Kidney (tissue), 14 donors: Measurements from ENCODE around the gene TBC1D1. TPM values are rescaled to one million over a fixed set of nuclear protein-coding genes. Genes with fewer than 3 reads are reported as not detected.

Experiments
- DNase-seq, 5 donors: peaks; one replicate each; pipeline ENCODE4 v3.0.0-alpha.2; 2013 to 2020
- FAIRE-seq: peaks from 2 replicates; lab custom pipeline; 2012; peaks lifted over from hg19 to GRCh38; lab: Jason Lieb, UNC
- H3K27ac ChIP-seq, 2 donors: one replicate each; pipeline ENCODE4 v1.7.0; 2013; ENCODE audit warnings: low read depth in 2 of 2, low read length in 2 of 2, inconsistent platforms in 1 of 2
- H3K27me3 ChIP-seq: one replicate; pipeline ENCODE4 v1.7.1; 2013; ENCODE audit warnings: low read length, inconsistent platforms; ENCODE audit not compliant: control insufficient read depth, insufficient read depth
- H3K36me3 ChIP-seq, 3 donors: one replicate each; pipeline versions ENCODE4 v1.7.0 to v1.7.1; 2013; ENCODE audit warnings: low read length in 3 of 3, control low read depth in 1 of 3, inconsistent platforms in 1 of 3; ENCODE audit not compliant: insufficient read depth in 3 of 3, control insufficient read depth in 2 of 3
- H3K4me1 ChIP-seq, 3 donors: one replicate each; pipeline versions ENCODE4 v1.7.0 to v1.7.1; 2013; ENCODE audit warnings: low read length in 3 of 3, inconsistent platforms in 1 of 3, low read depth in 1 of 3; ENCODE audit not compliant: control insufficient read depth in 2 of 3, insufficient read depth in 2 of 3
- H3K4me3 ChIP-seq, 3 donors: one replicate each; pipeline versions ENCODE4 v1.7.0 to v1.8.1; 2013; ENCODE audit warnings: low read length in 3 of 3, control low read depth in 1 of 3, inconsistent platforms in 1 of 3
- H3K9ac ChIP-seq, 3 donors: one replicate each; pipeline versions ENCODE4 v1.7.0 to v1.7.1; 2013; ENCODE audit warnings: low read length in 3 of 3, control low read depth in 1 of 3, inconsistent platforms in 1 of 3
- H3K9me3 ChIP-seq, 3 donors: one replicate each; pipeline versions ENCODE4 v1.7.0 to v1.7.1; 2013; ENCODE audit warnings: low read length in 3 of 3, control low read depth in 1 of 3, inconsistent platforms in 1 of 3; ENCODE audit not compliant: control insufficient read depth in 2 of 3, insufficient read depth in 1 of 3
- CTCF ChIP-seq: IDR thresholded peaks from 3 replicates; pipeline ENCODE4 v1.5.1; 2012; ENCODE audit warnings: mild to moderate bottlenecking, moderate library complexity, borderline replicate concordance; ENCODE audit not compliant: insufficient read depth; ENCODE audit errors: extremely low read depth
- intact Hi-C: fragments of 100-400 bp; cut with DNase I; formaldehyde crosslinking; loops from one replicate; pipeline ENCODE4 v1.11.1; 2022
- polyA plus RNA-seq: library from polyadenylated mRNA; stranded (reverse); fragments of 350-450 nt; fragmentation: Illumina TruSeq; extraction: RNeasy Lipid Tissue Mini Kit (QIAGEN cat#74804); gene quantifications from one replicate; pipeline ENCODE4 v1.2.3, GENCODE V29; 2014; ENCODE audit warnings: low read depth, low replicate concordance; ENCODE audit not compliant: insufficient read depth
- total RNA-seq: library from RNA; stranded (reverse); fragmentation: NEBNext Ultra II Directional; extraction: Animal tissue kit (Norgen Biotek cat#: 25700); gene quantifications from one replicate; pipeline ENCODE4 v1.2.1, GENCODE V29; 2021
- donor health status: control.
- donor health status: control.
- donor health status: control.
- donor health status: control.
- donor health status: control.
- donor health status: DM: yes; HTN: yes; CAD: no.
- donor health status: Normal renal cell carcinoma (clear cell type).

TBC1D1 gene
- total and polyA plus RNA-seq, 2 donors from 2014 or later = 170 to 182 TPM

DNA sequence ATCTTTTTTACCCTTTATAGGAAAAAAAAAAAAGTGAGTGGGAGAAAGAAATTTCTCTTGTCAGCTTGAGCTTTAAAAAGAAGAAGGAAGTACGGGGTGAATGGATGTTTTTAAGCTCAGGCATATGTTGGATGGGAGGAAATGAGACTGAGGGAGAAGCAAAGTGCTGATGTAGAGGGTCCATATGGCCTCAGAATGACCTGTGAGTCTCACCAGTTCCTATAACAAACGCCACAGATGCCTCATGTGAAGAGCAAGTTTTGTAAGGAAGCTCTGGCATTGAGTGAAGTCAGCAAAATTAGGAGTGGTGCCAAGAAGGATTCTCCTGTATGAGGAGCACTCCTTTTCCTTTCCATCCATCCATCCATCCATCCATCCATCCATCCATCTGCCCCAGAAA, 283.9 kb downstream of the TBC1D1 start:
- intact Hi-C loops = no loop called here
- peak in 2 of 5 donors; percentile 73 to 82 for DNase-seq
- no peak for TF ChIP-seq CTCF
- H3K9ac ChIP-seq = no peak overlapping the region
- H3K36me3 ChIP-seq = no peaks in the 10 kb centered on the region
- no peaks in the 10 kb centered on the region for H3K9me3 ChIP-seq
- H3K4me1 ChIP-seq = peaks cover 0 to under 1% (median 0%) of the 10 kb centered on the region in 3 donors
- FAIRE-seq = no peak
- no peak overlapping the region for H3K4me3 ChIP-seq
- H3K27ac ChIP-seq = no peak overlapping the region
- H3K27me3 ChIP-seq = no peaks in the 10 kb centered on the region

GRCh38 chr4:38176165-38176564, 285.3 kb downstream of the TBC1D1 start:
- Histone ChIP-seq H3K27me3 (no peaks in the 10 kb centered on the region), H3K36me3 (no peaks in the 10 kb centered on the region), H3K27ac (no peak overlapping the region), H3K9ac (no peak overlapping the region), H3K4me3 (no peak overlapping the region), H3K4me1 (peaks cover 0 to 3% (median 0%) of the 10 kb centered on the region in 3 donors), H3K9me3 (no peaks in the 10 kb centered on the region)
- DNase-seq = no peak
- TF ChIP-seq CTCF = no peak
- no peak for FAIRE-seq
- intact Hi-C loops = no loop called here

- Histone ChIP-seq H3K27me3 (no peaks in the 10 kb centered on the region), H3K27ac (no peak overlapping the region), H3K4me3 (no peak overlapping the region), H3K4me1 (peaks cover 0 to 3% (median 0%) of the 10 kb centered on the region in 3 donors), H3K9ac (no peak overlapping the region), H3K9me3 (no peaks in the 10 kb centered on the region), H3K36me3 (no peaks in the 10 kb centered on the region)
- no peak for TF ChIP-seq CTCF
- DNase-seq = peak in 2 of 5 donors; percentile 34 to 64
- intact Hi-C loops = no loop called here
- FAIRE-seq = no peak
These were observed 286.2 kb downstream of the TBC1D1 start for GRCh38 chr4:38177035-38177546.
